ENCODE measurements around the gene KATNAL1. TPM values are rescaled to one million over a fixed set of nuclear protein-coding genes. Genes with fewer than 3 reads are reported as not detected.
A peak's percentile ranks its signal among the peaks of the same experiment; 100 is the strongest.

KATNAL1 gene
- total RNA-seq, 1 donor from 2014 or later, result 29.1 TPM

GRCh38 chr13:30303269-30303668, 4.1 kb downstream of the KATNAL1 start:
- H3K4me3 Mint-ChIP-seq, result peak overlapping the region; percentile 24
- no peak overlapping the region for H3K27ac Mint-ChIP-seq (ENCODE audit: unreplicated experiment)
- peaks cover 10% of the 10 kb centered on the region for H3K36me3 Mint-ChIP-seq (ENCODE audit: low read depth)

GRCh38 chr13:30301827-30302226, 5.5 kb downstream of the KATNAL1 start:
- Mint-ChIP-seq H3K27ac (ENCODE audit: unreplicated experiment) (peak overlapping the region; percentile 48), H3K9me3 (peaks cover 3% of the 10 kb centered on the region), H3K4me3 (no peak overlapping the region)

More at GRCh38 chr13:30303269-30303668, 4.1 kb downstream of the KATNAL1 start:
- H3K4me1 Mint-ChIP-seq, result peaks cover 42% of the 10 kb centered on the region
- DNase-seq (ENCODE audit: low read depth, low spot score), result no peak
- TF ChIP-seq CTCF (conservative IDR thresholded peaks at IDR 0.05), result no peak
- no peaks in the 10 kb centered on the region for H3K27me3 Mint-ChIP-seq (ENCODE audit: low read depth)
- peaks cover 3% of the 10 kb centered on the region for H3K9me3 Mint-ChIP-seq

GRCh38 chr13:30300596-30300995, 6.8 kb downstream of the KATNAL1 start:
- no peak for DNase-seq (ENCODE audit: low read depth, low spot score)
- Mint-ChIP-seq H3K27ac (ENCODE audit: unreplicated experiment) (no peak overlapping the region), H3K9me3 (peaks cover 3% of the 10 kb centered on the region), H3K4me1 (peaks cover 32% of the 10 kb centered on the region), H3K27me3 (ENCODE audit: low read depth) (no peaks in the 10 kb centered on the region), H3K4me3 (no peak overlapping the region), H3K36me3 (ENCODE audit: low read depth) (peaks cover 15% of the 10 kb centered on the region)
- TF ChIP-seq CTCF (conservative IDR thresholded peaks at IDR 0.05), result no peak

More at GRCh38 chr13:30301827-30302226, 5.5 kb downstream of the KATNAL1 start:
- Mint-ChIP-seq H3K36me3 (ENCODE audit: low read depth) (peaks cover 15% of the 10 kb centered on the region), H3K27me3 (ENCODE audit: low read depth) (no peaks in the 10 kb centered on the region), H3K4me1 (peaks cover 42% of the 10 kb centered on the region)
- TF ChIP-seq CTCF (conservative IDR thresholded peaks at IDR 0.05), result no peak
- DNase-seq (ENCODE audit: low read depth, low spot score), result no peak

- no peak for DNase-seq (ENCODE audit: low read depth, low spot score)
- no peaks in the 10 kb centered on the region for H3K27me3 Mint-ChIP-seq (ENCODE audit: low read depth)
- no peak overlapping the region for H3K4me3 Mint-ChIP-seq
- no peak for TF ChIP-seq CTCF (conservative IDR thresholded peaks at IDR 0.05)
- no peak overlapping the region for H3K27ac Mint-ChIP-seq (ENCODE audit: unreplicated experiment)
- peaks cover 18% of the 10 kb centered on the region for H3K36me3 Mint-ChIP-seq (ENCODE audit: low read depth)
- peaks cover 3% of the 10 kb centered on the region for H3K9me3 Mint-ChIP-seq
- H3K4me1 Mint-ChIP-seq, result peaks cover 25% of the 10 kb centered on the region
Observed at GRCh38 chr13:30299786-30300185, 7.6 kb downstream of the KATNAL1 start.

GRCh38 chr13:30295116-30295515, 12.2 kb downstream of the KATNAL1 start:
- Mint-ChIP-seq H3K36me3 (ENCODE audit: low read depth) (peaks cover 16% of the 10 kb centered on the region), H3K27me3 (ENCODE audit: low read depth) (no peaks in the 10 kb centered on the region), H3K4me1 (peaks cover 27% of the 10 kb centered on the region), H3K27ac (ENCODE audit: unreplicated experiment) (no peak overlapping the region), H3K9me3 (peaks cover 3% of the 10 kb centered on the region), H3K4me3 (no peak overlapping the region)
- DNase-seq (ENCODE audit: low read depth, low spot score), result no peak
- no peak for TF ChIP-seq CTCF (conservative IDR thresholded peaks at IDR 0.05)
